Measurements from ENCODE around the gene CANX. TPM values are rescaled to one million over a fixed set of nuclear protein-coding genes. Genes with fewer than 3 reads are reported as not detected.
"Not testable (repeated sequence)": the region's sequence is repeated elsewhere in the genome, so short reads cannot be mapped to it uniquely, and the experiment has no call there.

CANX gene
- total RNA-seq, 1 donor = 645 TPM

- no peak for TF ChIP-seq CTCF (IDR thresholded peaks at IDR 0.05; ENCODE audit: insufficient read depth, low read length)
- peak; percentile 100 for DNase-seq (ENCODE audit: low read depth)
- peak within 1 kb of the TSS; percentile 81 for H3K4me3 ChIP-seq (ENCODE audit: low read depth, low read length)
Observed at GRCh38 chr5:179732412-179732917, 33.7 kb downstream of the CANX start, which contains the start of gene MAML1. TSS of gene MAML1 (plus strand) at chr5:179732822. CDS start at chr5:179733113, 291 bp downstream.

GRCh38 chr5:179732918-179733771, 34.4 kb downstream of the CANX start:
- peak; percentile 40 for DNase-seq (ENCODE audit: low read depth)

GRCh38 chr5:179733772-179734126, 35.0 kb downstream of the CANX start:
- DNase-seq (ENCODE audit: low read depth) = no peak
- H3K4me3 ChIP-seq (ENCODE audit: low read depth, low read length) = peak overlapping the region; percentile 81
- TF ChIP-seq CTCF (IDR thresholded peaks at IDR 0.05; ENCODE audit: insufficient read depth, low read length) = no peak

More at GRCh38 chr5:179732918-179733771, 34.4 kb downstream of the CANX start:
- peak overlapping the region; percentile 81 for H3K4me3 ChIP-seq (ENCODE audit: low read depth, low read length)
- no peak for TF ChIP-seq CTCF (IDR thresholded peaks at IDR 0.05; ENCODE audit: insufficient read depth, low read length)

- H3K4me3 ChIP-seq (ENCODE audit: low read depth, low read length) = peak overlapping the region; percentile 81
- TF ChIP-seq CTCF (IDR thresholded peaks at IDR 0.05; ENCODE audit: insufficient read depth, low read length) = no peak
- no peak for DNase-seq (ENCODE audit: low read depth)
Observed at GRCh38 chr5:179734536-179735164, 35.9 kb downstream of the CANX start.

- no peak for DNase-seq (ENCODE audit: low read depth)
- no peak for TF ChIP-seq CTCF (IDR thresholded peaks at IDR 0.05; ENCODE audit: insufficient read depth, low read length)
- no peak overlapping the region for H3K4me3 ChIP-seq (ENCODE audit: low read depth, low read length)
Observed at GRCh38 chr5:179738742-179739141, 40.0 kb downstream of the CANX start.

- DNase-seq (ENCODE audit: low read depth) = not testable (repeated sequence)
Observed at GRCh38 chr5:179744106-179744505, 45.3 kb downstream of the CANX start.

GRCh38 chr5:179746872-179747271, 48.1 kb downstream of the CANX start:
- no peak overlapping the region for H3K4me3 ChIP-seq (ENCODE audit: low read depth, low read length)
- no peak for DNase-seq (ENCODE audit: low read depth)
- TF ChIP-seq CTCF (IDR thresholded peaks at IDR 0.05; ENCODE audit: insufficient read depth, low read length) = no peak

More at GRCh38 chr5:179744106-179744505, 45.3 kb downstream of the CANX start:
- not testable (repeated sequence) for H3K4me3 ChIP-seq (ENCODE audit: low read depth, low read length)
